HG03025 (cell line): Measurements from ENCODE around the gene SIX3.

Source experiments
- ATAC-seq: cut with Tn5 transposase; IDR thresholded peaks from one replicate; pipeline ENCODE4 v1.9.1; 2021; ENCODE audit warnings: mild to moderate bottlenecking, moderate library complexity; ENCODE audit not compliant: unreplicated experiment, low FRiP score

Gene SIX3

DNA sequence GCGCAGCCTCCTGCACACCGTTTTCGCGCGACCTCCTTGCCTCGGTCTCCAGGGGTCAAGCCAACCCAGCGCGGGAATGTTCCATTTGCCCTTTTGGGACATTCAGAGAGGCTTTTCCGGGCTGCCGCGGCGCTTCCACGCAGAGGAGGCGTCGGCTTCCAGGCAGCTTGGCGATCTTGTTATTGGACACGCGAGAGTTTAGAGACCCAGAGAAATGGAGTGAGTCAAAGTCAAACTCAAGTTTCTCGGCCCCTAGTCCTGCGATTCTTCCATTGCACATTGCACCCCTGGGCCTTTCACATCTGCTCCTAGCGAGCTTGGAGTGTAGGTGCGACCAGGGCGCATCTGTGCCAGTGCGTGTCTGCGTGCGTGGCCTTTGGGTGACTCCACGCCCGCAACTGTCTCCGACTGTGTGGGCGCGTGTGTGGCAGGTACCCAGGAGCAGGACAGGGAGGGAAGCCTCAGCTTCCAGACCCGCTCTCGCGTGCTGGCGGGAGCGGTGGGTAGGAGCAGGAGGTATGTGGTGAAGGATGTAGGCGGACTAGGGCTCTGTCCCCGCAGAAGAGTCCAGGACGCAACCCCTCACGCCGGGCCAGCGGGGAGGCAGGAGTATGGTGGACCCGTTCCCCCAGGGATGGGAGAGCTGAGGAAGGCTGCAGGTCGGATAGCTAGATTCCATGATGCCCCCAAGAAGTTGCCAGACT, 13.5 kb downstream of the SIX3 start:
- no peak for ATAC-seq

DNA sequence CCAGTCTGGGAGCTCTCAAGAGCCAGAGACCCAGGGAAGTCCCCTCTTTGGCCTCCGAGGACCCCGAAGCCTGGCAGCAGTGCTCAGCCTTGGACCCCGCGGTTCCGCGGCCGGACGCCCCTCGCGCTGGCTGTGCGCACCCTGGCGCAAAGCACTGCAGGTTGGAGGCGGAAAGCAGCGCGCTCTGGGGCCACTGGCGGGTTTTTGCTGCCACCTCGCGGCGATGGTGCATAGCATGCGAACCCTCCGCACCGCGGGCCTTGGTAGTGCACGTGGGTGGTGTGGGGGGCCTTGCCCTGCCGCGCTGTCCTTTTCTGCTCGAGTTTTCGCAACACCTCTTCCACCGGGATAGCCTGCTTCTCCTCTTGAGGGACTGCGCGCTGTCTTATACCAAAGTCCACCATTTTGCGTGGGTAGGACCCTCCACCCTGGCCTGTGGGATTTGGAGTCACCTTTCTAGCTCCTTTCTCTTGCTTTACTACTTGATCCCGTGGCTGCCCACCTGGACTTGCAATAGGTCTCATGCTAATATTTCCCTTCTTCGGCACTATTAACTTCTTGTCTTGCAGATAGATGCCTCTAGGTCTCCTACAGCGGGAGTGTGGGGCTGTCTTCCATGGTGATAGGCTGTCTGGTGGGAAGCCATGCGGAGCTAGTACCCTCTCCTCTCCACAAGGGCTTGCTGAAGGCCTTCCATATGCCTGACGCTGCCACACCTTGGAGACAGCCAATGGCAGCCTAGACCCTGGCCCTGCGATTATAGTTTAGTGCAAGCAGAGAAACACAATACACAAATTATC, 14.3 kb downstream of the SIX3 start:
- no peak for ATAC-seq

- ATAC-seq, result no peak
Observed at GRCh38 chr2:44956843-44957242, 15.3 kb downstream of the SIX3 start.

GRCh38 chr2:44957656-44958327, 16.3 kb downstream of the SIX3 start:
- ATAC-seq, result no peak

DNA sequence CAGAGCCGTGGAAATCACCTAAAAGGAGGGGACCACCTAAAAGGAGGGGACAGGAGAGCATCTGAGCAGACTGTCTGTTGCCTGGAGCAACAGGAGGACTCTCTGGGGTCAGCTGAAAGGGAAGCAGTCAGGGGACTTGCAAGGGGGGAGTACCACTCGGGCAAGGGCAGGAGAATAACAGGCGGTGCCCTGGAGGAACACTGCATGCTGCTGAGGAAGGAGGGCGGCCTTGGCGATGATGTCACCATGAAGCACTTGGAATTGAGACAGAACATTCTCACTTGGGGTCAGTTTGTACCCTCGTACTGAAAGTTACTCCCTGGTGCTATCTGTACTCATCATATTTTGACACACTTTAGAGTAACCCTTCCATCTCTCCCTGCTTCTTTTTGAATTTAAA, 18.4 kb downstream of the SIX3 start:
- ATAC-seq, result no peak

- ATAC-seq, result no peak
Observed at GRCh38 chr2:44960871-44961270, 19.4 kb downstream of the SIX3 start.

DNA sequence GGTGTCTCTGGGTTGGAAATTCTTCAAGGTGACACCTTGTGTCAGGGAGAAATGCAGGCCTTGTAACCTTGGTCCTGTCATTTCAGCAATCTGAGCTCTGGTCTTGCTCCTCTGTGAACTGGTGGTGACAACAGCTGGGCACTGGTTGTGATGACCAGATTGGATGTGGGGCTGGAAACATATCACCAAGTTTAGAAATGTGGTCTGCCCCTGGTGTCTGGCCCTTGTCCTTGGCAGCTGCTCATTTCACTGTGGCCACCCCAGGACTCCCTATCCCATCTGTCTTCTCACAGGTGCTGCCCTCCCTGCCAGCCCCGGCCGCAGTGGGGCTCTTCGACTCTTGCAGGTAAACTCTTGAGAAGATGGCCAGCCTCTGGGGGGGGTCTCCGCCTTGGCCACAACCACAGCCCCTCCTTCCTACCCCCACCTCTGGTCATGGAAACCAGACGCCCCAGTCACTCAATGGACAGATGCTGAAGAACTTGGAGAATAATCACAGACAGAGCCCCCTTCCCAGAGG, 20.7 kb downstream of the SIX3 start:
- no peak for ATAC-seq

DNA sequence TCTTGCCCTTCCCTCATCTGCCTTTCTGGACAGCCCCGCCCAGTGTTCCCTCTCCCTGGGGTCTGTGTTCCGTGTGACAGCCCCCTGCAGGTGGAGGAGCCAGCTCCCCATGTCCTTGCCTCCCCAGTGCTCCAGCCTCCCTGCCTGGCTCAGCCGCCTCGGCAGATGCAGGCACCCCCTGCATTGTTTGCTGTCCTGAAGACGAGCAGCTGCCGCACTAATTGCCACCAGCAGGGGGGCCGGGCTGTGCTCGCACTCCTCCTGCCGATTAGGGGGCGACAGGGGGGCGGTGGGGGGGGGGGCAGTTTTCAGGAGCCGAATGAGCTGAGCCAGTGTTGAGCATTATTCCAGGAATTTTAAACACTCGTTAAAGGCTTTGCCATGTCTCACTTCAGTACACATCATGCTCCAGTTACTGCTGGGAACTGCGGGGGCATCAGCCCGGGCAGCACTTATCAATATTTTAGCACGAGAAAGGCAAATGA, 23.3 kb downstream of the SIX3 start:
- ATAC-seq, result no peak

- no peak for ATAC-seq
Observed at GRCh38 chr2:44965684-44966083, 24.2 kb downstream of the SIX3 start.

- no peak for ATAC-seq
Observed at GRCh38 chr2:44967056-44967455, 25.6 kb downstream of the SIX3 start.

DNA sequence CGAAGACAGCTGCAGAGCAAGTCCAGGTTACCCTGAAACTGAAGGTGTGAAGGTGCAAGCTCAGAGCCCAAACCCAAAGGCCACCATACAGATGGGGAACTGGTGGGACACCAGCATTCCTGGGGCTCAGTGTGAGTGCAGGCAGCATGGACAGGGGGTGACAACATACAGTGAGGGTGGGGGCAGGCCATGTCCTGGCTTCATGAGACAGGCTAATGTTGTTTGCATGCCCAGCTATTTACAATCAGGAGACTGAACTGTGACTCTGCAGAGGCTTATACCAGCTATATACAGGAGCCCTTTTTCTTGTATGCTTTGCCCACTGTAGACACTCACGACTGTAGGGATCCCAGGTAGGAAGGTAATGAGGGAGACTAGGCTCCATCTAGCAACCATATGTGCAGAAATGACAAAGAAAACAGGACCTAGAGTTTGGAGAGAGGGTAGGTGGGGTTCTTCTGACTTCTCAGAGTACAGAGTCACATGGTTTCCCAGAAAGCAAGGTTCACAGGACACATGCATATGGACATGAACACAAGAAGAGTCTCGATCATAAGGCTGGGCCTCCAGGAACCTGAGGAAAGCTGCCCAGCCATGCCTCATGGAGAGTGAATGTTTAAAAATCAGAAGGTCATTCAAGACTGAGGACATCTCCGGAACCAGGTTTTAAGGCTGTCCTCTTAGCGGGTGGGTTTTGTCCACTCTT, 26.4 kb downstream of the SIX3 start:
- ATAC-seq, result no peak

- no peak for ATAC-seq
Observed at GRCh38 chr2:44969936-44970335, 28.4 kb downstream of the SIX3 start.

GRCh38 chr2:44970846-44971450, 29.4 kb downstream of the SIX3 start:
- ATAC-seq, result no peak

GRCh38 chr2:44972771-44973535, 31.5 kb downstream of the SIX3 start:
- no peak for ATAC-seq

GRCh38 chr2:44974064-44974715, 32.7 kb downstream of the SIX3 start:
- no peak for ATAC-seq

DNA sequence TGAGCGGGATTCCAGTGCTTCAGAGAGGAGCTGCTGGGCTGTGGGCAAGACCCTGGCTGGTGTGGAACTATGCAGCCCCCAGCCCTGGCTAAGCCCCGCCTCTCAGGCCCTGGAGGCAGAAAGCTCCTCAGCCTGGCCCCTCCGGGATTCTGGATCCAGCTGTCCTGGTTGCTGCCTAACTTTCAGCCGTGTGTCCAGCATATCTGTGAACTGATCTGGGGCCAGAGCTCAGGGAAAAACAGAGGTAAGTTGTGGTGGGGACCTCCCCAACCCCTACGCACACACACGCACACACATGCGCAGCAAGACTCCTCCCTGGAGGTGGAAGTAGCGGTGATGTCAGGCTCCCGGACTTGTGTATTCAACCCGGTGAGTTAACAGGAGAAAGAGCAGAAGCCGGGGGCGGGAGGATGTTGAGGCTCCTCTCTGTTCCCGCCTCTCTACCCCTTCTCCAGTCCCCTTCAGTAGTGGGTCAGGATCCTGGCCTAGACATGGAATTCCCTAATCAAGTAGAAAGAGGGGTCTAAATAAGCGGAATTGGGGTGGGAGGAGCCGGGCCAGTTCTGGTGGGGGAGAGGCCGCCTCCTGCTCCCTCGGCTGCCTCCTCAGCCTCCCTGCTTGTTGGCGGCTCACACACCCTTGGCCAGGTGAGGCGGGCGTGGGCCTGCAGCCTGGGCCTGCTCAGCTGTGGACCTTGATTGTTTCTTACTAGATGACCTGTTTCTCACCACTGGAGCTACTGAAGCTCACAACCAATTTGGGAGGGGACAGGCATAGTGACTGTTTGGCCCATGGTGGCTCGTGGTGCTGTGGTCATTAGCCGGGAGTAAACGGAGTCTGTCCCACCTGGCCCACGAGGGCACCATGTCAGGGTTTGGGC, 34.3 kb downstream of the SIX3 start:
- ATAC-seq, result no peak

DNA sequence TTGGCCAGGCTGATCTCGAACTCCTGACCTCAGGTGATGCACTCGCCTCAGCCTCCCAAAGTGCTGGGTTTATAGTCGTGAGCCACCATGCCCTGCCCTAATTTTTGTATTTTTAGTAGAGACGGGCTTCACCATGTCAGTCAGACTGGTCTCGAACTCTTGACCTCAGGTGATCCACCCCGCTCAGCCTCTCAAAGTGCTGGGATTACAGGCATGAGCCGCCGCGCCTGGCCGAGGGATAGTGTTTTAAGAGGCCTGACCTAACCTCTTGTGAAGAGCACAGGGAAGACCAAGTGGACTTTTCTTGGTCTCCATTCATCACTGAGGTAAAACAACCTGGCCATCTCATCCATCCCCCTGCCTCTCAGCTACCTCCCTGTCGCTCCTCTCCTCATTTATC, 38.1 kb downstream of the SIX3 start:
- ATAC-seq, result no peak
